IMR-90 (cell line): ENCODE data around the gene HADHA. TPM values are rescaled to one million over a fixed set of nuclear protein-coding genes. Genes with fewer than 3 reads are reported as not detected.
A peak's percentile ranks its signal among the peaks of the same experiment; 100 is the strongest.

Source experiments
- ATAC-seq: fragments of 200-7000 bp; cut with Tn5 transposase; 2 replicates; pipeline ENCODE4 v1.9.1; 2020; ENCODE audit warnings: low read depth, mild to moderate bottlenecking, moderate library complexity
- BruUV-seq: library from RNA; stranded (reverse); fragments of 400-500 nt; replicated peaks from 2 replicates; lab custom pipeline; 2021; lab: Mats Ljungman, UMichigan
- CTCF ChIA-PET: fragments of 300-600 bp; formaldehyde crosslinking; extraction: SDS; loops from one replicate; lab custom pipeline; 2021; ENCODE audit warnings: antibody characterized with exemption; lab: Yijun Ruan, JAX
- POLR2A ChIA-PET: fragments of 300-600 bp; sonication (Branson Sonifier 250); formaldehyde crosslinking; loops from one replicate; lab custom pipeline; 2022; ENCODE audit warnings: antibody characterized with exemption; ENCODE audit not compliant: unreplicated experiment; lab: Charles Lee
- DNase-seq: peaks from one replicate; pipeline ENCODE4 v3.0.0; 2013
- H2AFZ ChIP-seq: replicated peaks from 2 replicates; pipeline ENCODE3; 2013; ENCODE audit warnings: low read length, mild to moderate bottlenecking; ENCODE audit not compliant: poor library complexity
- H2AK5ac ChIP-seq: 2 replicates; pipeline ENCODE4 v1.6.1; 2013; ENCODE audit warnings: low read depth, low read length, inconsistent platforms
- H2AK9ac ChIP-seq: replicated peaks from 2 replicates; pipeline ENCODE3; 2013; ENCODE audit warnings: mild to moderate bottlenecking, low read depth, low read length, moderate library complexity; ENCODE audit not compliant: poor library complexity
- H2BK120ac ChIP-seq: 2 replicates; pipeline ENCODE4 v1.6.1; 2013; ENCODE audit warnings: low read depth, low read length, inconsistent platforms
- H2BK15ac ChIP-seq: 3 replicates; pipeline ENCODE4 v1.6.1; 2013; ENCODE audit warnings: low read depth, low read length, inconsistent platforms
- H2BK20ac ChIP-seq: 2 replicates; pipeline ENCODE4 v1.6.1; 2013; ENCODE audit warnings: low read depth, mild to moderate bottlenecking, inconsistent platforms, low read length, moderate library complexity
- H2BK5ac ChIP-seq: 2 replicates; pipeline ENCODE4 v1.6.1; 2013; ENCODE audit warnings: mild to moderate bottlenecking, low read depth, low read length, inconsistent platforms; ENCODE audit not compliant: poor library complexity, severe bottlenecking
- H3K14ac ChIP-seq: replicated peaks from 2 replicates; pipeline ENCODE4 v1.6.1; 2013; ENCODE audit warnings: low read depth, low read length, inconsistent platforms
- H3K18ac ChIP-seq: 2 replicates; pipeline ENCODE4 v1.6.1; 2013; ENCODE audit warnings: low read depth, low read length, control low read depth
- H3K23ac ChIP-seq: 2 replicates; pipeline ENCODE4 v1.6.1; 2013; ENCODE audit warnings: low read depth, low read length, inconsistent platforms
- H3K27ac ChIP-seq: 2 replicates; pipeline ENCODE4 v1.5.1; 2013; ENCODE audit warnings: mild to moderate bottlenecking, control low read depth, low read length; ENCODE audit not compliant: insufficient read depth
- H3K27me3 ChIP-seq: 2 replicates; pipeline ENCODE4 v1.6.1; 2013; ENCODE audit warnings: low read length; ENCODE audit not compliant: control insufficient read depth, insufficient read depth
- H3K36me3 ChIP-seq: 2 replicates; pipeline ENCODE4 v1.6.1; 2013; ENCODE audit warnings: low read length, mixed read lengths; ENCODE audit not compliant: control insufficient read depth, insufficient read depth
- H3K4ac ChIP-seq: 2 replicates; pipeline ENCODE4 v1.6.1; 2013; ENCODE audit warnings: low read depth, low read length, inconsistent platforms
- H3K4me1 ChIP-seq: 2 replicates; pipeline ENCODE4 v1.6.1; 2013; ENCODE audit warnings: low read length, mixed read lengths; ENCODE audit not compliant: control insufficient read depth, insufficient read depth
- H3K4me2 ChIP-seq: 2 replicates; pipeline ENCODE4 v1.6.1; 2013; ENCODE audit warnings: low read depth, mild to moderate bottlenecking, control low read depth, low read length, moderate library complexity
- H3K4me3 ChIP-seq: 2 replicates; pipeline ENCODE4 v1.5.1; 2013; ENCODE audit warnings: low read depth, mild to moderate bottlenecking, control low read depth, low read length, moderate library complexity; ENCODE audit not compliant: insufficient read depth
- H3K56ac ChIP-seq: 2 replicates; pipeline ENCODE4 v1.6.1; 2013; ENCODE audit warnings: low read length, inconsistent platforms; ENCODE audit not compliant: insufficient read depth; ENCODE audit errors: extremely low read depth
- H3K79me1 ChIP-seq, 2 experiments: 2 replicates each; pipeline ENCODE4 v1.6.1; 2013; ENCODE audit warnings: low read length in 2 of 2, inconsistent platforms in 1 of 2, low read depth in 1 of 2
- H3K9ac ChIP-seq: 2 replicates; pipeline ENCODE4 v1.6.1; 2013; ENCODE audit warnings: low read depth, low read length, control low read depth
- H3K9me1 ChIP-seq: 2 replicates; pipeline ENCODE4 v1.6.1; 2013; ENCODE audit warnings: low read length, inconsistent platforms; ENCODE audit not compliant: insufficient read depth
- H3K9me3 ChIP-seq: 2 replicates; pipeline ENCODE4 v1.6.1; 2013; ENCODE audit warnings: low read length; ENCODE audit not compliant: control insufficient read depth, insufficient read depth
- H4K20me1 ChIP-seq: 2 replicates; pipeline ENCODE4 v1.6.1; 2013; ENCODE audit warnings: low read length, inconsistent platforms; ENCODE audit not compliant: insufficient read depth
- H4K5ac ChIP-seq: 2 replicates; pipeline ENCODE4 v1.6.1; 2013; ENCODE audit warnings: mild to moderate bottlenecking, low read depth, low read length, control low read depth
- H4K8ac ChIP-seq, 2 experiments: 2 replicates each; pipeline ENCODE4 v1.6.1; 2013; ENCODE audit warnings: low read depth in 2 of 2, low read length in 2 of 2, control low read depth in 1 of 2, inconsistent platforms in 1 of 2
- H4K91ac ChIP-seq: 2 replicates; pipeline ENCODE4 v1.6.1; 2013; ENCODE audit warnings: low read depth, low read length, inconsistent platforms; ENCODE audit not compliant: insufficient read depth
- BHLHE40 ChIP-seq: fragments of 150-350 bp; IDR thresholded peaks from 2 replicates; pipeline ENCODE4 v1.6.1; 2016; ENCODE audit warnings: mild to moderate bottlenecking, low read depth, low read length
- CEBPB ChIP-seq: IDR thresholded peaks from 2 replicates; pipeline ENCODE4 v1.6.1; 2012; ENCODE audit warnings: low read depth, low read length, improper control_type of control experiment
- CHD1 ChIP-seq: IDR thresholded peaks from 2 replicates; pipeline ENCODE4 v1.6.1; 2012; ENCODE audit warnings: low read depth, low read length, improper control_type of control experiment
- CTCF ChIP-seq: conservative IDR thresholded peaks from 2 replicates; pipeline ENCODE4 v1.5.1; 2012; ENCODE audit warnings: mild to moderate bottlenecking, low read depth, low read length, improper control_type of control experiment
- ELK1 ChIP-seq: fragments of 150-350 bp; IDR thresholded peaks from 2 replicates; pipeline ENCODE4 v1.6.1; 2016; ENCODE audit warnings: low read depth, mild to moderate bottlenecking, low read length, moderate library complexity, borderline replicate concordance
- MAFK ChIP-seq: IDR thresholded peaks from 2 replicates; pipeline ENCODE4 v1.6.1; 2012; ENCODE audit warnings: low read depth, low read length, improper control_type of control experiment
- MAZ ChIP-seq: IDR thresholded peaks from 2 replicates; pipeline ENCODE4 v1.6.1; 2012; ENCODE audit warnings: low read depth, mild to moderate bottlenecking, low read length, improper control_type of control experiment, moderate library complexity, borderline replicate concordance
- MXI1 ChIP-seq: IDR thresholded peaks from 2 replicates; pipeline ENCODE4 v1.6.1; 2012; ENCODE audit warnings: low read depth, mild to moderate bottlenecking, low read length, moderate library complexity, borderline replicate concordance
- NFE2L2 ChIP-seq: fragments of 150-350 bp; IDR thresholded peaks from 2 replicates; pipeline ENCODE4 v1.6.1; 2016; ENCODE audit warnings: low read depth, mild to moderate bottlenecking, low read length
- RAD21 ChIP-seq: IDR thresholded peaks from 2 replicates; pipeline ENCODE4 v1.6.1; 2012; ENCODE audit warnings: low read length, improper control_type of control experiment
- RCOR1 ChIP-seq: IDR thresholded peaks from 2 replicates; pipeline ENCODE4 v1.6.1; 2012; ENCODE audit warnings: mild to moderate bottlenecking, low read length, improper control_type of control experiment; ENCODE audit not compliant: insufficient replicate concordance
- SMC3 ChIP-seq: fragments of 150-350 bp; IDR thresholded peaks from 2 replicates; pipeline ENCODE4 v1.6.1; 2016; ENCODE audit warnings: low read depth, mild to moderate bottlenecking, antibody characterized with exemption, low read length, moderate library complexity
- WGBS, 2 experiments: methylation state at CpG; one replicate each; pipeline versions ENCODE4 v1.1.5 to v1.1.7; 2013; ENCODE audit warnings: missing lambda C conversion rate in 2 of 2; ENCODE audit not compliant: insufficient read length in 1 of 2; ENCODE audit errors: extremely low coverage in 2 of 2; 5-methylcytosine and 5-hydroxymethylcytosine counted together
- dilution Hi-C: fragments of 300-500 bp; cut with HindIII; formaldehyde crosslinking; loops from one replicate; pipeline ENCODE4 v1.14.3; 2018; ENCODE audit warnings: low sequenced_read_pairs; ENCODE audit not compliant: unreplicated experiment
- in situ Hi-C: fragments of 300-500 bp; cut with MboI; formaldehyde crosslinking; loops from 3 replicates; pipeline ENCODE4 v1.14.3; 2019; ENCODE audit warnings: low sequenced_read_pairs, inconsistent platforms, mixed read lengths
- intact Hi-C: fragments of 100-400 bp; cut with micrococcal nuclease; formaldehyde crosslinking; loops from 2 replicates; pipeline ENCODE4 v1.10.0; 2022
- polyA plus RNA-seq, 3 experiments: library from polyadenylated mRNA; depleted of rRNA; stranded (reverse); fragments of >200 nt; gene quantifications; 2 replicates each; pipeline ENCODE4 v1.2.3, GENCODE V29; 2012; ENCODE audit warnings: low replicate concordance in 1 of 3
- total RNA-seq: library from RNA; depleted of rRNA; stranded (reverse); fragments of >200 nt; gene quantifications from 2 replicates; pipeline ENCODE4 v1.2.3, GENCODE V29; 2012
- TF ChIP-seq, protein P1 (sequence below): fragments of 150-350 bp; IDR thresholded peaks from 2 replicates; pipeline ENCODE4 v1.6.1; 2017; ENCODE audit warnings: mild to moderate bottlenecking, antibody characterized with exemption, low read length, low read depth

HADHA gene
- total and polyA plus RNA-seq, 2 of the 4 experiments (the other 2 are of a cell fraction) = 52.7 to 111 TPM

DNA sequence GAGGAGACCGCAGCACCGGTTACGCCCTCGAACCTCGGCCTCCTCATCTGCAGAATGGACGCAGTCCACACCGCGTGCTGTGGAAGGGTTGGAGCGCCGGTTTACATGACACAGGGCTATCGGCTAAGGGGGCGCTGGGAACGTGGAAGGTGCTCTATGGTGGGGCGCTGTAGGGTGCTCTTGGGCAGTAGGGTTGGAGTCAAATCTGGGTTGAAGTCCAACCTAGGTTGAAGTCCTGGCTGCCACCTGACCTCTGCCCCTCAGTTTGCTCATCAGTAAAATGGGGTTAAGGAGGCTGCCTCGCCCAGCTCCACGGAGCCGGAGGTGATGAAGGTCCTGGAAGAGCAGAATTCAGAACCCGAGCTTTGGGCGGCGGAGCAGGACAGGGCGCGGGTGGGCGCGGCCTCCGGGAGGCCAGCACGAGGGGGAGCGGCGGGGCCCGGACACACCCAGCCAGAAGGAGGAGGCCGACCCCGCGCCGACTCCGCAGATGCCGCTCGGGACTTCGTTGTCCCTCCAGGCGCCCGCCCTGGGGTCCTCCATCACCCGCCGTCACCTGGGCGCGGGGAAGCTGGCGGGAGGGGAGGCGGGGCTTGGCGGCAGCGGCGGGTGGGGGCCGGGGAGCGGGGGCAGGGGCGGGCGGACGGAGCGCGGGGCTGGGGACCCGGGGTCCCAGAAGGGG lies 72.1 kb downstream of the HADHA start:
- dilution Hi-C loops (no loop called here), intact Hi-C loops (no loop called here), in situ Hi-C loops (no loop called here)
- Histone ChIP-seq H3K27me3 (peaks cover 60% of the 10 kb centered on the region), H3K4me2 (no peak overlapping the region), H3K18ac (no peak overlapping the region), H3K56ac (no peak overlapping the region), H3K9me3 (no peaks in the 10 kb centered on the region; the same call in 1 of the 2 replicates), H3K4me1 (no peaks in the 10 kb centered on the region), H4K5ac (no peak overlapping the region), H3K14ac (no peak overlapping the region), H3K4ac (no peak overlapping the region), H3K79me1 (no peaks in the 10 kb centered on the region), H4K8ac (no peak overlapping the region), H2BK120ac (no peak overlapping the region), H2BK20ac (no peak overlapping the region), H2BK5ac (no peak overlapping the region), H4K91ac (no peak overlapping the region), H3K9me1 (no peaks in the 10 kb centered on the region), H3K9ac (no peak overlapping the region), H3K23ac (no peak overlapping the region), H3K4me3 (no peak overlapping the region), H2AK9ac (peak overlapping the region; percentile 72), H3K27ac (no peak overlapping the region), H3K36me3 (no peaks in the 10 kb centered on the region), H2BK15ac (no peak overlapping the region), H4K20me1 (no peaks in the 10 kb centered on the region), H2AFZ (no peak overlapping the region), H2AK5ac (no peak overlapping the region)
- 6% methylated on average over 8 of the region's 56 CpGs; no CpG with 5 or more reads in 1 of the 2 experiments for WGBS, 2 experiments
- POLR2A ChIA-PET = no interaction called here
- DNase-seq (no peak), ATAC-seq (no peak)
- TF ChIP-seq CTCF (no peak), RAD21 (no peak), MXI1 (no peak), ELK1 (no peak), CHD1 (no peak), CEBPB (no peak), RCOR1 (no peak), BHLHE40 (no peak), NFE2L2 (no peak), SMC3 (no peak), MAZ (no peak), MAFK (no peak)
- TF ChIP-seq, protein P1, sequence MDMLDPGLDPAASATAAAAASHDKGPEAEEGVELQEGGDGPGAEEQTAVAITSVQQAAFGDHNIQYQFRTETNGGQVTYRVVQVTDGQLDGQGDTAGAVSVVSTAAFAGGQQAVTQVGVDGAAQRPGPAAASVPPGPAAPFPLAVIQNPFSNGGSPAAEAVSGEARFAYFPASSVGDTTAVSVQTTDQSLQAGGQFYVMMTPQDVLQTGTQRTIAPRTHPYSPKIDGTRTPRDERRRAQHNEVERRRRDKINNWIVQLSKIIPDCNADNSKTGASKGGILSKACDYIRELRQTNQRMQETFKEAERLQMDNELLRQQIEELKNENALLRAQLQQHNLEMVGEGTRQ = no peak
- CTCF ChIA-PET = no interaction called here
- BruUV-seq = no TSS peak
